K562 (cell line): ENCODE measurements around the gene CREB3L2. TPM values are rescaled to one million over a fixed set of nuclear protein-coding genes. Genes with fewer than 3 reads are reported as not detected.

ENCODE experiments used
- ATAC-seq: fragments of 200-7000 bp; cut with Tn5 transposase; 3 replicates; pipeline ENCODE4 v1.9.1; 2020; ENCODE audit warnings: moderate library complexity
- BruUV-seq: library from RNA; stranded (reverse); fragments of 400-500 nt; replicated peaks from 2 replicates; lab custom pipeline; 2021; lab: Mats Ljungman, UMichigan
- CTCF ChIA-PET: fragments of 300-600 bp; formaldehyde crosslinking; extraction: SDS; loops from one replicate; lab custom pipeline; 2021; ENCODE audit warnings: low intra/inter-chr PET ratio; lab: Yijun Ruan, JAX
- POLR2A ChIA-PET: fragments of 300-600, 350-650 bp; sonication (Branson Sonifier 250); formaldehyde crosslinking; extraction: SDS; loops from one replicate; lab custom pipeline; 2021; ENCODE audit warnings: antibody characterized with exemption, inconsistent platforms; lab: Yijun Ruan, JAX
- DNase-seq, 4 experiments: peaks; one replicate each; pipeline versions ENCODE4 v3.0.0 to v3.0.0-alpha.2; 2011 to 2018; ENCODE audit warnings: low spot score in 3 of 4, mixed read lengths in 3 of 4; ENCODE audit errors: extremely low read depth in 1 of 4
- FAIRE-seq: peaks from 2 replicates; lab custom pipeline; 2011; peaks lifted over from hg19 to GRCh38; lab: Jason Lieb, UNC
- H2AFZ ChIP-seq: 2 replicates; pipeline ENCODE4 v1.6.0; 2011; ENCODE audit warnings: low read depth, low read length, control low read depth, inconsistent platforms
- H3K27ac ChIP-seq: fragments of 200-600 bp; 3 replicates; pipeline ENCODE4 v1.8.0; 2011; ENCODE audit warnings: low read depth, mild to moderate bottlenecking, control low read depth, inconsistent platforms, low read length, moderate library complexity, mixed read lengths; ENCODE audit errors: extremely low read depth
- H3K27me3 ChIP-seq, 2 experiments: fragments of 300-600 bp in 1 of 2; 2 replicates in 1 of 2; 3 replicates in 1 of 2; pipeline versions ENCODE4 v1.6.0 to v1.8.0; 2011; ENCODE audit warnings: inconsistent platforms in 2 of 2, low read length in 2 of 2, mild to moderate bottlenecking in 1 of 2, mixed read lengths in 1 of 2, moderate library complexity in 1 of 2; ENCODE audit not compliant: control insufficient read depth in 2 of 2, insufficient read depth in 2 of 2
- H3K36me3 ChIP-seq: fragments of 300-600 bp; 3 replicates; pipeline ENCODE4 v1.8.0; 2011; ENCODE audit warnings: mild to moderate bottlenecking, low read length, inconsistent platforms; ENCODE audit not compliant: control insufficient read depth, insufficient read depth
- H3K4me1 ChIP-seq, 2 experiments: fragments of 200-600 bp in 1 of 2; replicated peaks in 1 of 2; 2 replicates in 1 of 2; 3 replicates in 1 of 2; pipeline versions ENCODE4 v1.5.1 to v1.8.0; 2011; ENCODE audit warnings: inconsistent platforms in 2 of 2, low read length in 2 of 2, mild to moderate bottlenecking in 1 of 2, mixed read lengths in 1 of 2, moderate library complexity in 1 of 2; ENCODE audit not compliant: control insufficient read depth in 2 of 2, insufficient read depth in 2 of 2
- H3K4me2 ChIP-seq: 2 replicates; pipeline ENCODE4 v1.6.1; 2011; ENCODE audit warnings: low read length, control low read depth, inconsistent platforms, mixed read lengths; ENCODE audit not compliant: insufficient read depth
- H3K4me3 ChIP-seq: fragments of 200-600 bp; sonication (generic), shearing (Covaris generic); 2 replicates; pipeline ENCODE4 v1.5.1; 2016; ENCODE audit warnings: control low read depth, inconsistent platforms
- H3K79me2 ChIP-seq: fragments of 200-600 bp; 3 replicates; pipeline ENCODE4 v1.8.0; 2011; ENCODE audit warnings: low read length, inconsistent platforms; ENCODE audit not compliant: control insufficient read depth, insufficient read depth
- H3K9ac ChIP-seq, 2 experiments: 2 replicates each; pipeline versions ENCODE4 v1.6.0 to v1.6.1; 2011; ENCODE audit warnings: low read depth in 2 of 2, low read length in 2 of 2, control low read depth in 1 of 2, inconsistent platforms in 1 of 2, mild to moderate bottlenecking in 1 of 2, mixed read lengths in 1 of 2; ENCODE audit not compliant: insufficient read depth in 1 of 2
- H3K9me1 ChIP-seq: one replicate; pipeline ENCODE4 v1.6.0; 2011; ENCODE audit warnings: inconsistent platforms, mild to moderate bottlenecking, low read length, moderate library complexity; ENCODE audit not compliant: control insufficient read depth, insufficient read depth
- H3K9me3 ChIP-seq: replicated peaks from 2 replicates; pipeline ENCODE4 v1.5.1; 2011; ENCODE audit warnings: low read depth, low read length, inconsistent platforms; ENCODE audit not compliant: control insufficient read depth, insufficient read depth
- H4K20me1 ChIP-seq: replicated peaks from 2 replicates; pipeline ENCODE4 v1.6.1; 2011; ENCODE audit warnings: low read length, inconsistent platforms, mixed read lengths; ENCODE audit not compliant: control insufficient read depth, insufficient read depth
- CGGBP1 ChIP-seq: fragments of 250-450 bp; sonication (Bioruptor Pico); IDR thresholded peaks from 2 replicates; pipeline ENCODE4 v1.9.0; 2021; ENCODE audit warnings: mild to moderate bottlenecking
- GTF2F1 ChIP-seq: IDR thresholded peaks from 2 replicates; pipeline ENCODE4 v1.6.1; 2011; ENCODE audit warnings: low read depth, low read length, improper control_type of control experiment
- MIER1 ChIP-seq: fragments of 450-650 bp; IDR thresholded peaks from 2 replicates; pipeline ENCODE4 v1.6.1; 2016; ENCODE audit warnings: antibody characterized with exemption, mild to moderate bottlenecking, low read depth
- PBX2 ChIP-seq, 2 experiments: IDR thresholded peaks in 1 of 2; conservative IDR thresholded peaks in 1 of 2; 2 replicates each; pipeline ENCODE4 v1.6.1; 2016; ENCODE audit warnings: low read depth in 2 of 2, mild to moderate bottlenecking in 1 of 2, missing compliant biosample characterization in 1 of 2, missing genetic modification characterization in 1 of 2, moderate library complexity in 1 of 2
- PKNOX1 ChIP-seq: fragments of 450-650 bp; IDR thresholded peaks from 2 replicates; pipeline ENCODE4 v1.6.1; 2016
- PURB ChIP-seq: sonication (generic); formaldehyde crosslinking; IDR thresholded peaks from 2 replicates; pipeline ENCODE4 v1.9.0; 2021; ENCODE audit warnings: low read depth, mild to moderate bottlenecking, missing genetic modification reagents
- TBP ChIP-seq: optimal IDR thresholded peaks from 2 replicates; pipeline ENCODE3; 2011; ENCODE audit warnings: low read depth, low read length, improper control_type of control experiment
- XRCC5 ChIP-seq: fragments of 200-400 bp; formaldehyde crosslinking; IDR thresholded peaks from 2 replicates; pipeline ENCODE4 v1.6.1; 2017; ENCODE audit warnings: low read depth, mild to moderate bottlenecking, low read length
- ZNF232 ChIP-seq: sonication (generic); formaldehyde crosslinking; IDR thresholded peaks from 2 replicates; pipeline ENCODE4 v1.8.0; 2022; ENCODE audit warnings: mild to moderate bottlenecking, missing genetic modification reagents
- ZNF707 ChIP-seq: fragments of 250-450 bp; sonication (Bioruptor Pico); conservative IDR thresholded peaks from 2 replicates; pipeline ENCODE4 v1.8.0; 2022; ENCODE audit warnings: inconsistent platforms, mild to moderate bottlenecking, moderate library complexity
- WGBS: fragments of 100-300 bp; shearing (Covaris generic); methylation state at CpG from one replicate; pipeline ENCODE4 v1.1.6; 2016; ENCODE audit warnings: low coverage, mixed read lengths; ENCODE audit not compliant: insufficient coverage; ENCODE audit errors: missing lambda C conversion rate; 5-methylcytosine and 5-hydroxymethylcytosine counted together
- in situ Hi-C: fragments of 300-500 bp; cut with MboI; formaldehyde crosslinking; loops from 4 replicates; pipeline ENCODE4 v1.15.0; 2018; ENCODE audit warnings: inconsistent platforms, mixed read lengths
- intact Hi-C: fragments of 100-400 bp; cut with micrococcal nuclease; formaldehyde crosslinking; loops from 2 replicates; pipeline ENCODE4 v1.14.2; 2022
- polyA plus RNA-seq, 8 experiments: library from polyadenylated mRNA; depleted of rRNA in 4 of 8; stranded (reverse) in 5 of 8; unstranded in 3 of 8; fragments of >200 nt; fragmentation: Nextera tagmentation in 2 of 8; fragmentation: Illumina TruSeq in 1 of 8; extraction: Ambion mirVana in 2 of 8; extraction: Trizol in 1 of 8; gene quantifications; 2 replicates each; pipeline versions ENCODE4 v1.2.1 to v1.2.3, GENCODE V29; 2011 to 2014; ENCODE audit warnings: inconsistent platforms in 1 of 8, missing spikeins in 1 of 8
- total RNA-seq, 7 experiments: library from RNA; depleted of rRNA in 6 of 7; stranded (reverse); fragments of >200 nt in 6 of 7; fragmentation: Illumina TruSeq in 2 of 7; extraction: Trizol in 2 of 7; gene quantifications; 2 replicates each; pipeline versions ENCODE4 v1.2.1 to v1.2.3, GENCODE V29; 2011 to 2021; ENCODE audit warnings: low replicate concordance in 1 of 7

CREB3L2 gene
- total and polyA plus RNA-seq, 9 of the 15 experiments (the other 6 are each of a cell fraction or from before 2014, with no cell fraction given), result 7.1 to 45.6 (median 15.8) TPM

GRCh38 chr7:137953043-137953664 lies 48.7 kb downstream of the CREB3L2 start:
- no TSS peak for BruUV-seq
- DNase-seq (no peak), FAIRE-seq (no peak), ATAC-seq (no peak)
- no peaks in the 10 kb centered on the region for H3K9me1 ChIP-seq
- intact Hi-C loops, result no loop called here
- CTCF ChIA-PET, result no interaction called here
- in situ Hi-C loops, result loop anchor here (25.0 kb wide), 1 partner anchor 1409 kb away; the partner anchor contains the start of gene LUC7L2
- H3K27ac ChIP-seq, result peak overlapping the region; percentile 27; the same call in 1 of the 3 replicates
- H3K36me3 ChIP-seq, result peaks cover 24% of the 10 kb centered on the region
- H3K4me3 ChIP-seq, result no peak overlapping the region
- 71% methylated on average over 8 of the region's 8 CpGs for WGBS
- H3K27me3 ChIP-seq, result no peaks in the 10 kb centered on the region
- TF ChIP-seq TBP, result peak; percentile 25
- no peak for TF ChIP-seq CGGBP1 (CRISPR knock-in tag)
- peaks cover 77% of the 10 kb centered on the region for H3K79me2 ChIP-seq
- POLR2A ChIA-PET, result interaction anchor here (1.1 to 2.0 kb wide), 9 partner anchors 8 to 49 kb away, joined by 3 to 10 read pairs (median 4); partner anchors contain the start of gene CREB3L2
- H3K4me2 ChIP-seq, result no peak overlapping the region
- 0 out of 2 replicates have a peak, but pooled peaks cover 4% of the 10 kb centered on the region for H4K20me1 ChIP-seq
- H3K9ac ChIP-seq, result no peak overlapping the region; a peak in 1 of 4 replicates
- peaks cover 24 to 72% of the 10 kb centered on the region in 2 experiments for H3K4me1 ChIP-seq
- no peak overlapping the region for H2AFZ ChIP-seq
- no peaks in the 10 kb centered on the region for H3K9me3 ChIP-seq

- ATAC-seq (0 out of 3 replicates have a peak, but pooled peaks have one; percentile 6), FAIRE-seq (no peak), DNase-seq (no peak)
- Histone ChIP-seq H3K27me3 (no peaks in the 10 kb centered on the region), H3K9me1 (no peaks in the 10 kb centered on the region), H3K27ac (no peak overlapping the region), H3K36me3 (peaks cover 18% of the 10 kb centered on the region), H3K4me1 (peaks cover 24 to 67% of the 10 kb centered on the region in 2 experiments), H3K9ac (no peak overlapping the region), H2AFZ (no peak overlapping the region), H3K9me3 (no peaks in the 10 kb centered on the region), H3K79me2 (peaks cover 76% of the 10 kb centered on the region), H3K4me3 (no peak overlapping the region), H3K4me2 (no peak overlapping the region), H4K20me1 (0 out of 2 replicates have a peak, but pooled peaks cover 4% of the 10 kb centered on the region)
- BruUV-seq, result no TSS peak
- intact Hi-C loops, result no loop called here
- ChIA-PET CTCF (interaction anchor here (0.6 kb wide), 1 partner anchor 800 kb away, joined by 5 read pairs; no protein-coding TSS in a partner anchor), POLR2A (interaction anchor here (2.0 kb wide), 1 partner anchor 15 kb away, joined by 7 read pairs; no protein-coding TSS in a partner anchor)
- WGBS, result 62% methylated on average over 2 of the region's 2 CpGs
- in situ Hi-C loops, result loop anchor here (25.0 kb wide), 1 partner anchor 1410 kb away; the partner anchor contains the start of gene LUC7L2
- TF ChIP-seq ZNF707 (CRISPR knock-in tag) (no peak), PKNOX1 (no peak), GTF2F1 (no peak), XRCC5 (no peak), MIER1 (no peak), ZNF232 (CRISPR knock-in tag) (no peak), PURB (no peak), PBX2 (CRISPR knock-in tag; IDR thresholded peaks at IDR 0.05; ENCODE audit: low read depth) (no peak), PBX2 (tag; conservative IDR thresholded peaks at IDR 0.05; ENCODE audit: low read depth) (peak; percentile 6; the same call in 1 of the 2 replicates)
Measured at GRCh38 chr7:137952426-137952805, 49.5 kb downstream of the CREB3L2 start.
